HepG2 (cell line): ENCODE results near the gene PREP. TPM values are rescaled to one million over a fixed set of nuclear protein-coding genes. Genes with fewer than 3 reads are reported as not detected.

ENCODE experiments used
- ATAC-seq: fragments of 200-7000 bp; cut with Tn5 transposase; 3 replicates; pipeline ENCODE4 v1.9.1; 2020; ENCODE audit warnings: mild to moderate bottlenecking, moderate library complexity
- BruUV-seq: library from RNA; stranded (reverse); fragments of 400-500 nt; replicated peaks from 2 replicates; lab custom pipeline; 2021; lab: Mats Ljungman, UMichigan
- CTCF ChIA-PET: fragments of 300-600 bp; formaldehyde crosslinking; extraction: SDS; loops from one replicate; lab custom pipeline; 2021; ENCODE audit warnings: low total read pairs, inconsistent platforms, low intra/inter-chr PET ratio; lab: Yijun Ruan, JAX
- POLR2A ChIA-PET: fragments of 350-600 bp; sonication (Branson Sonifier 250); formaldehyde crosslinking; loops from one replicate; lab custom pipeline; 2020; ENCODE audit warnings: antibody characterized with exemption, inconsistent platforms; lab: Yijun Ruan, JAX
- DNase-seq: peaks from one replicate; pipeline ENCODE4 v3.0.0-alpha.2; 2015; ENCODE audit warnings: low spot score
- FAIRE-seq: peaks from 3 replicates; lab custom pipeline; 2011; peaks lifted over from hg19 to GRCh38; lab: Jason Lieb, UNC
- H2AFZ ChIP-seq: one replicate; pipeline ENCODE4 v1.6.1; 2011; ENCODE audit warnings: low read length, inconsistent platforms
- H3K27ac ChIP-seq: fragments of 300-600 bp; 3 replicates; pipeline ENCODE4 v1.8.0; 2011; ENCODE audit warnings: mixed run types, mild to moderate bottlenecking, mixed read lengths, low read length, inconsistent platforms; ENCODE audit not compliant: insufficient read depth; ENCODE audit errors: extremely low read length
- H3K27me3 ChIP-seq, 2 experiments: fragments of 200-600 bp in 1 of 2; 2 replicates in 1 of 2; 3 replicates in 1 of 2; pipeline versions ENCODE4 v1.6.0 to v1.8.0; 2011; ENCODE audit warnings: low read length in 2 of 2, mild to moderate bottlenecking in 2 of 2, moderate library complexity in 2 of 2, inconsistent platforms in 1 of 2; ENCODE audit not compliant: insufficient read depth in 2 of 2, control insufficient read depth in 1 of 2
- H3K36me3 ChIP-seq, 2 experiments: fragments of 200-600 bp in 1 of 2; replicated peaks in 1 of 2; 2 replicates in 1 of 2; 3 replicates in 1 of 2; pipeline versions ENCODE4 v1.5.1 to v1.8.0; 2011; ENCODE audit warnings: low read length in 2 of 2, inconsistent platforms in 1 of 2; ENCODE audit not compliant: insufficient read depth in 2 of 2, control insufficient read depth in 1 of 2
- H3K4me1 ChIP-seq: 2 replicates; pipeline ENCODE4 v1.5.1; 2012; ENCODE audit warnings: low read length, inconsistent platforms; ENCODE audit not compliant: insufficient read depth
- H3K4me2 ChIP-seq: 2 replicates; pipeline ENCODE4 v1.6.0; 2011; ENCODE audit warnings: low read depth, low read length, inconsistent platforms
- H3K4me3 ChIP-seq, 3 experiments: fragments of 200-600 bp in 1 of 3; sonication (generic), shearing (Covaris generic) in 1 of 3; replicated peaks in 1 of 3; 2 replicates each; pipeline ENCODE4 v1.5.1; 2011 to 2016; ENCODE audit warnings: low read length in 3 of 3, inconsistent platforms in 2 of 3, low read depth in 2 of 3, mild to moderate bottlenecking in 2 of 3, control low read depth in 1 of 3, mixed read lengths in 1 of 3; ENCODE audit not compliant: insufficient read depth in 1 of 3
- H3K79me2 ChIP-seq: one replicate; pipeline ENCODE4 v1.6.1; 2011; ENCODE audit warnings: low read length, inconsistent platforms; ENCODE audit not compliant: insufficient read depth
- H3K9ac ChIP-seq: 2 replicates; pipeline ENCODE4 v1.6.0; 2011; ENCODE audit warnings: mild to moderate bottlenecking, low read depth, low read length, inconsistent platforms; ENCODE audit not compliant: insufficient read depth
- H3K9me3 ChIP-seq: 2 replicates; pipeline ENCODE4 v1.5.1; 2012; ENCODE audit warnings: mild to moderate bottlenecking, low read length
- H4K20me1 ChIP-seq: 2 replicates; pipeline ENCODE4 v1.6.0; 2011; ENCODE audit warnings: inconsistent platforms, mild to moderate bottlenecking, low read length, moderate library complexity; ENCODE audit not compliant: insufficient read depth
- HBP1 ChIP-seq: IDR thresholded peaks from 2 replicates; pipeline ENCODE4 v1.6.1; 2016; ENCODE audit warnings: low read depth, control low read depth
- MAFG ChIP-seq: sonication (generic); formaldehyde crosslinking; IDR thresholded peaks from 2 replicates; pipeline ENCODE4 v1.5.1; 2020; ENCODE audit warnings: mild to moderate bottlenecking, missing genetic modification reagents
- NFRKB ChIP-seq: fragments of 450-650 bp; IDR thresholded peaks from 2 replicates; pipeline ENCODE4 v1.6.1; 2017
- REST ChIP-seq, 2 experiments: IDR thresholded peaks; 2 replicates each; pipeline ENCODE4 v1.6.1; 2011 to 2012; ENCODE audit warnings: low read length in 2 of 2, borderline replicate concordance in 1 of 2, low read depth in 1 of 2, mild to moderate bottlenecking in 1 of 2, moderate library complexity in 1 of 2
- RFX5 ChIP-seq: IDR thresholded peaks from 2 replicates; pipeline ENCODE4 v1.6.1; 2011; ENCODE audit warnings: low read depth, low read length, improper control_type of control experiment
- SCMH1 ChIP-seq: sonication (generic); formaldehyde crosslinking; IDR thresholded peaks from 2 replicates; pipeline ENCODE4 v1.9.0; 2021; ENCODE audit warnings: missing genetic modification reagents, mild to moderate bottlenecking, borderline replicate concordance
- ZC3H4 ChIP-seq: sonication (generic); formaldehyde crosslinking; IDR thresholded peaks from 2 replicates; pipeline ENCODE4 v1.4.0; 2020; ENCODE audit warnings: missing genetic modification reagents, borderline replicate concordance
- ZFP36 ChIP-seq: fragments of 150-350 bp; IDR thresholded peaks from 2 replicates; pipeline ENCODE4 v1.6.1; 2018; ENCODE audit warnings: borderline replicate concordance, low read length, low read depth; ENCODE audit not compliant: partially characterized antibody
- ZMYM4 ChIP-seq: sonication (generic); formaldehyde crosslinking; IDR thresholded peaks from 2 replicates; pipeline ENCODE4 v1.8.1; 2023; ENCODE audit warnings: mild to moderate bottlenecking, missing genetic modification reagents
- ZNF224 ChIP-seq: sonication (generic); formaldehyde crosslinking; IDR thresholded peaks from 2 replicates; pipeline ENCODE4 v1.5.0; 2020; ENCODE audit warnings: mild to moderate bottlenecking, missing genetic modification reagents
- ZNF484 ChIP-seq: sonication (generic); formaldehyde crosslinking; IDR thresholded peaks from 2 replicates; pipeline ENCODE4 v1.5.1; 2020; ENCODE audit warnings: mild to moderate bottlenecking, low read depth, missing genetic modification reagents, borderline replicate concordance
- ZNF501 ChIP-seq: sonication (generic); formaldehyde crosslinking; IDR thresholded peaks from 2 replicates; pipeline ENCODE4 v1.5.1; 2020; ENCODE audit warnings: mild to moderate bottlenecking, moderate library complexity, missing genetic modification reagents
- ZNF616 ChIP-seq: sonication (generic); formaldehyde crosslinking; IDR thresholded peaks from 2 replicates; pipeline ENCODE4 v1.5.0; 2020; ENCODE audit warnings: low read depth, mild to moderate bottlenecking, missing genetic modification reagents
- ZNF790 ChIP-seq: sonication (generic); formaldehyde crosslinking; IDR thresholded peaks from 2 replicates; pipeline ENCODE4 v1.8.0; 2022; ENCODE audit warnings: missing genetic modification reagents, mild to moderate bottlenecking, borderline replicate concordance
- WGBS: methylation state at CpG from one replicate; pipeline ENCODE4 v1.1.6; 2017; ENCODE audit warnings: low lambda C conversion rate; 5-methylcytosine and 5-hydroxymethylcytosine counted together
- in situ Hi-C: cut with HindIII; loops from 2 replicates; pipeline ENCODE4 v1.10.0; 2017; ENCODE audit warnings: low pct_unique_long_range_greater_than_20kb; ENCODE audit not compliant: extremely low pct_ligation_motif_present
- intact Hi-C: fragments of 100-400 bp; cut with micrococcal nuclease; formaldehyde crosslinking; loops from one replicate; pipeline ENCODE4 v1.10.0; 2022; ENCODE audit not compliant: unreplicated experiment
- polyA plus RNA-seq, 8 experiments: library from polyadenylated mRNA; depleted of rRNA in 3 of 8; stranded (reverse) in 7 of 8; unstranded in 1 of 8; fragments of >200 nt; fragmentation: Illumina TruSeq in 4 of 8; extraction: Trizol in 4 of 8; gene quantifications; 2 replicates each; pipeline versions ENCODE4 v1.2.1 to v1.2.3, GENCODE V29; 2011 to 2016; ENCODE audit warnings: low read depth in 4 of 8, missing spikeins in 1 of 8, mixed read lengths in 1 of 8; ENCODE audit not compliant: insufficient read depth in 1 of 8
- total RNA-seq, 5 experiments: library from RNA; depleted of rRNA; stranded (reverse); fragments of >200 nt; fragmentation: Illumina TruSeq; extraction: Trizol; gene quantifications; 2 replicates each; pipeline ENCODE4 v1.2.3, GENCODE V29; 2016; ENCODE audit warnings: low read depth in 1 of 5

Gene PREP
- total and polyA plus RNA-seq, 2 of the 13 experiments (the other 11 are each of a cell fraction or from before 2014, with no cell fraction given), result 12.6 to 15.9 TPM

- FAIRE-seq (no peak), ATAC-seq (no peak)
- Histone ChIP-seq H3K27ac (no peak overlapping the region), H3K4me2 (no peak overlapping the region), H3K9me3 (no peaks in the 10 kb centered on the region)
- BruUV-seq, result no TSS peak
- TF ChIP-seq REST (IDR thresholded peaks at IDR 0.05; ENCODE audit: borderline replicate concordance in 1 of 2, low read depth in 1 of 2, low read length in 2 of 2) (no peak), ZMYM4 (CRISPR knock-in tag) (no peak), ZNF224 (CRISPR knock-in tag) (no peak), SCMH1 (CRISPR knock-in tag) (no peak), NFRKB (no peak), ZNF790 (CRISPR knock-in tag) (no peak), ZNF484 (CRISPR knock-in tag) (no peak), ZNF616 (CRISPR knock-in tag) (no peak), MAFG (no peak), ZNF501 (no peak), ZC3H4 (no peak), RFX5 (no peak), ZFP36 (no peak), HBP1 (CRISPR knock-in tag) (no peak)
- TF ChIP-seq, all 625 proteins: peak for 0
- Histone ChIP-seq H3K27me3 (no peaks in the 10 kb centered on the region), H3K4me3 (no peak overlapping the region), H2AFZ (no peak overlapping the region), H3K9ac (no peak overlapping the region), H3K36me3 (peaks cover 2 to 48% of the 10 kb centered on the region in 2 experiments), H3K79me2 (no peaks in the 10 kb centered on the region), H3K4me1 (peaks cover 4% of the 10 kb centered on the region), H4K20me1 (no peaks in the 10 kb centered on the region; the same call in 1 of the 2 replicates)
- 90% methylated on average over 6 of the region's 6 CpGs for WGBS
- POLR2A ChIA-PET, result no interaction called here
- intact Hi-C loops (no loop called here), in situ Hi-C loops (loop anchor here (10.0 kb wide), 1 partner anchor 84 kb away; the partner anchor contains the start of gene PREP)
- no peak for DNase-seq
- CTCF ChIA-PET, result no interaction called here
Measured at GRCh38 chr6:105321207-105321606, 81.7 kb downstream of the PREP start.
